H9 (cell line): ENCODE results near the gene TMEM178B. TPM values are rescaled to one million over a fixed set of nuclear protein-coding genes. Genes with fewer than 3 reads are reported as not detected.

ENCODE experiments used
- DNase-seq: peaks from one replicate; pipeline ENCODE4 v3.0.0-alpha.2; 2017
- H2AFZ ChIP-seq: one replicate; pipeline ENCODE4 v1.6.1; 2013; ENCODE audit warnings: mild to moderate bottlenecking, low read length, control low read depth, moderate library complexity
- H2AK5ac ChIP-seq: 2 replicates; pipeline ENCODE4 v1.6.1; 2013; ENCODE audit warnings: low read length, control low read depth, mixed read lengths; ENCODE audit not compliant: insufficient read length
- H2BK120ac ChIP-seq: one replicate; pipeline ENCODE4 v1.6.1; 2013; ENCODE audit warnings: low read depth, mild to moderate bottlenecking, low read length, control low read depth, inconsistent platforms; ENCODE audit not compliant: poor library complexity, severe bottlenecking
- H2BK12ac ChIP-seq: 2 replicates; pipeline ENCODE4 v1.6.1; 2013; ENCODE audit warnings: low read length, control low read depth, mixed read lengths, low read depth; ENCODE audit not compliant: insufficient read length
- H2BK15ac ChIP-seq: 2 replicates; pipeline ENCODE4 v1.6.1; 2013; ENCODE audit warnings: low read depth, low read length, control low read depth
- H2BK20ac ChIP-seq: one replicate; pipeline ENCODE4 v1.6.1; 2013; ENCODE audit warnings: low read depth, mild to moderate bottlenecking, low read length, control low read depth, inconsistent platforms; ENCODE audit not compliant: poor library complexity, severe bottlenecking
- H2BK5ac ChIP-seq: 2 replicates; pipeline ENCODE4 v1.6.1; 2013; ENCODE audit warnings: low read length, control low read depth, mixed read lengths; ENCODE audit not compliant: insufficient read length
- H3K14ac ChIP-seq: 2 replicates; pipeline ENCODE4 v1.6.1; 2013; ENCODE audit warnings: low read length, control low read depth; ENCODE audit not compliant: insufficient read depth
- H3K18ac ChIP-seq: 2 replicates; pipeline ENCODE4 v1.6.1; 2013; ENCODE audit warnings: low read depth, mild to moderate bottlenecking, mixed read lengths, low read length, control low read depth; ENCODE audit not compliant: insufficient read length
- H3K23ac ChIP-seq: 2 replicates; pipeline ENCODE4 v1.6.1; 2013; ENCODE audit warnings: low read length, control low read depth, mixed read lengths, low read depth; ENCODE audit not compliant: insufficient read length
- H3K23me2 ChIP-seq: 2 replicates; pipeline ENCODE4 v1.6.1; 2013; ENCODE audit warnings: low read depth, mild to moderate bottlenecking, mixed read lengths, low read length, control low read depth; ENCODE audit not compliant: insufficient read length, poor library complexity, severe bottlenecking
- H3K27ac ChIP-seq: 2 replicates; pipeline ENCODE4 v1.5.1; 2013; ENCODE audit warnings: low read length, control low read depth, mixed read lengths, low read depth; ENCODE audit not compliant: insufficient read length
- H3K27me3 ChIP-seq: 2 replicates; pipeline ENCODE4 v1.6.1; 2013; ENCODE audit warnings: low read length, control low read depth, inconsistent platforms; ENCODE audit not compliant: insufficient read depth
- H3K4ac ChIP-seq: 2 replicates; pipeline ENCODE4 v1.6.1; 2013; ENCODE audit warnings: low read depth, mild to moderate bottlenecking, control low read depth, inconsistent platforms, low read length, moderate library complexity
- H3K4me1 ChIP-seq: 2 replicates; pipeline ENCODE4 v1.6.1; 2013; ENCODE audit warnings: low read length, control low read depth, inconsistent platforms; ENCODE audit not compliant: insufficient read depth
- H3K4me2 ChIP-seq: 2 replicates; pipeline ENCODE4 v1.6.1; 2013; ENCODE audit warnings: low read length, control low read depth, mixed read lengths; ENCODE audit not compliant: insufficient read length, insufficient read depth
- H3K56ac ChIP-seq: 2 replicates; pipeline ENCODE4 v1.6.1; 2013; ENCODE audit warnings: low read depth, mild to moderate bottlenecking, mixed read lengths, low read length, control low read depth; ENCODE audit not compliant: insufficient read length
- H3K79me1 ChIP-seq: 2 replicates; pipeline ENCODE4 v1.6.1; 2013; ENCODE audit warnings: low read depth, mild to moderate bottlenecking, moderate library complexity, low read length, control low read depth, inconsistent platforms; ENCODE audit not compliant: insufficient read depth, poor library complexity, severe bottlenecking
- H3K79me2 ChIP-seq: 2 replicates; pipeline ENCODE4 v1.6.1; 2013; ENCODE audit warnings: low read length, control low read depth, inconsistent platforms; ENCODE audit not compliant: insufficient read depth
- H3K9ac ChIP-seq: 2 replicates; pipeline ENCODE4 v1.6.1; 2013; ENCODE audit warnings: low read length, control low read depth, mixed read lengths; ENCODE audit not compliant: insufficient read length; ENCODE audit errors: extremely low read depth
- H3K9me3 ChIP-seq: one replicate; pipeline ENCODE4 v1.6.1; 2013; ENCODE audit warnings: low read depth, low read length, inconsistent platforms; ENCODE audit not compliant: control insufficient read depth
- H3T11ph ChIP-seq: one replicate; pipeline ENCODE4 v1.6.1; 2013; ENCODE audit warnings: mild to moderate bottlenecking, low read length, control low read depth, inconsistent platforms
- H4K20me1 ChIP-seq: one replicate; pipeline ENCODE4 v1.6.1; 2013; ENCODE audit not compliant: control insufficient read depth, insufficient read length, insufficient read depth
- H4K5ac ChIP-seq: 2 replicates; pipeline ENCODE4 v1.6.1; 2013; ENCODE audit warnings: low read depth, mild to moderate bottlenecking, mixed read lengths, low read length, control low read depth; ENCODE audit not compliant: insufficient read length
- H4K8ac ChIP-seq: replicated peaks from 2 replicates; pipeline ENCODE4 v1.6.1; 2013; ENCODE audit warnings: low read length, control low read depth, mixed read lengths, low read depth; ENCODE audit not compliant: insufficient read length
- H4K91ac ChIP-seq: 2 replicates; pipeline ENCODE4 v1.6.1; 2013; ENCODE audit warnings: low read depth, mild to moderate bottlenecking, moderate library complexity, mixed read lengths, low read length, control low read depth; ENCODE audit not compliant: insufficient read length
- H3K27ac Mint-ChIP-seq, 3 experiments: 2 replicates in 2 of 3; 3 replicates in 1 of 3; pipeline ENCODE4 v1.8.0; 2020 to 2021; ENCODE audit warnings: mixed read lengths in 3 of 3, mild to moderate bottlenecking in 1 of 3, moderate library complexity in 1 of 3
- H3K27me3 Mint-ChIP-seq: 2 replicates; pipeline ENCODE4 v1.8.0; 2021; ENCODE audit warnings: low read depth, mild to moderate bottlenecking, moderate library complexity, mixed read lengths
- H3K36me3 Mint-ChIP-seq, 3 experiments: 2 replicates in 2 of 3; 3 replicates in 1 of 3; pipeline ENCODE4 v1.8.0; 2020 to 2021; ENCODE audit warnings: low read depth in 3 of 3, mixed read lengths in 3 of 3; ENCODE audit not compliant: insufficient read depth in 1 of 3
- H3K4me1 Mint-ChIP-seq, 2 experiments: 2 replicates each; pipeline ENCODE4 v1.8.0; 2020; ENCODE audit warnings: mixed read lengths in 2 of 2
- H3K4me3 Mint-ChIP-seq, 2 experiments: 2 replicates in 1 of 2; 3 replicates in 1 of 2; pipeline ENCODE4 v1.8.0; 2020 to 2021; ENCODE audit warnings: mild to moderate bottlenecking in 2 of 2, mixed read lengths in 2 of 2, moderate library complexity in 1 of 2
- H3K9me3 Mint-ChIP-seq, 2 experiments: 2 replicates in 1 of 2; 3 replicates in 1 of 2; pipeline ENCODE4 v1.8.0; 2020; ENCODE audit warnings: mild to moderate bottlenecking in 2 of 2, mixed read lengths in 2 of 2, moderate library complexity in 1 of 2
- CTCF ChIP-seq: fragments of 200-600 bp; sonication (generic); conservative IDR thresholded peaks from 3 replicates; pipeline ENCODE4 v1.8.0; 2021; ENCODE audit warnings: antibody characterized with exemption, mild to moderate bottlenecking
- WGBS: extraction: QIAGEN DNeasy Blood & Tissue Kit; methylation state at CpG from one replicate; pipeline ENCODE4 v1.1.7; 2013; ENCODE audit warnings: missing lambda C conversion rate, low lambda C conversion rate, mixed read lengths; ENCODE audit not compliant: insufficient read length; ENCODE audit errors: extremely low coverage; 5-methylcytosine and 5-hydroxymethylcytosine counted together
- total RNA-seq: library from RNA; stranded (reverse); gene quantifications from 2 replicates; pipeline ENCODE4 v1.2.1, GENCODE V29; 2021

Gene TMEM178B
- total RNA-seq, 1 experiment from 2014 or later = 11.3 TPM

- Histone ChIP-seq H2BK12ac (no peak overlapping the region), H4K5ac (no peak overlapping the region), H3K27me3 (no peaks in the 10 kb centered on the region), H4K8ac (no peak overlapping the region), H3K23ac (no peak overlapping the region), H3K9ac (no peak overlapping the region), H3K18ac (no peak overlapping the region), H2BK5ac (no peak overlapping the region), H3K79me2 (no peaks in the 10 kb centered on the region), H2AK5ac (no peak overlapping the region), H4K91ac (no peak overlapping the region), H2BK20ac (no peak overlapping the region), H3K56ac (no peak overlapping the region), H3K14ac (no peak overlapping the region), H2AFZ (no peak overlapping the region), H2BK120ac (no peak overlapping the region), H3K9me3 (no peaks in the 10 kb centered on the region), H2BK15ac (no peak overlapping the region), H3T11ph (no peak overlapping the region), H4K20me1 (no peaks in the 10 kb centered on the region), H3K4me1 (no peaks in the 10 kb centered on the region), H3K4me2 (no peak overlapping the region), H3K4ac (no peak overlapping the region), H3K27ac (no peak overlapping the region), H3K23me2 (no peaks in the 10 kb centered on the region), H3K79me1 (no peaks in the 10 kb centered on the region)
- Mint-ChIP-seq H3K9me3 (no peaks in the 10 kb centered on the region), H3K27ac (no peak overlapping the region), H3K4me1 (peaks cover 4 to 12% of the 10 kb centered on the region in 2 experiments; a peak in 3 of 4 replicates), H3K27me3 (no peaks in the 10 kb centered on the region), H3K36me3 (no peaks in the 10 kb centered on the region), H3K4me3 (no peak overlapping the region)
- DNase-seq = no peak
- WGBS = no CpG with 5 or more reads among the region's 4 CpGs
- TF ChIP-seq CTCF = no peak
These were observed 319.2 kb downstream of the TMEM178B start for GRCh38 chr7:141393056-141393455.
